GM12892 (cell line): ENCODE results near the gene FRMD5.

Source experiments
- POLR2A ChIP-seq: IDR thresholded peaks from 2 replicates; pipeline ENCODE4 v1.6.1; 2011; ENCODE audit warnings: low read depth, low read length, control low read depth
- POLR2AphosphoS5 ChIP-seq: IDR thresholded peaks from 2 replicates; pipeline ENCODE4 v1.6.1; 2011; ENCODE audit warnings: low read depth, low read length, control low read depth

- TF ChIP-seq POLR2AphosphoS5 (no peak), POLR2A (no peak)
Observed at GRCh38 chr15:43930556-43930955, 264.5 kb downstream of the FRMD5 start.
